HuH-7 (cell line): ENCODE data around the gene BICDL1.

Experiments used
- DNase-seq: peaks from one replicate; pipeline ENCODE4 v3.0.0; 2011; ENCODE audit warnings: low spot score

Gene BICDL1

DNA sequence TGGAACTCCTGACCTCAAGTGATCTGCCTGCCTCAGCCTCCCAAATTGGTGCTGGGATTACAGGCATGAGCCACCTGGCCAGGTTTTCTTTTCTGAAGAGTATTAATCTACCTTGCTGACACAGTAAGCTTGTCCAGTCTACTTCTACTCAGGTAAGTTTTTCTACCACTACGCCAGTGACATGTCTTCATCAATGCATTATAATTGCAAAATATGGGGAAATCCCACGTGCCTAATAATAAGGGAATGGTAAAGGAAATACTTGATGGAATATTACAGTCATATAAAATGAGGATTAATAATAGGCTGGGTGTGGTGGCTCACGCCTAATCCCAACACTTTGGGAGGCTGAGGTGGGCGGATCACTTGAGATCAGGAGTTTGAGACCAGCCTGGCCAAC, 65.3 kb downstream of the BICDL1 start:
- DNase-seq = no peak

DNA sequence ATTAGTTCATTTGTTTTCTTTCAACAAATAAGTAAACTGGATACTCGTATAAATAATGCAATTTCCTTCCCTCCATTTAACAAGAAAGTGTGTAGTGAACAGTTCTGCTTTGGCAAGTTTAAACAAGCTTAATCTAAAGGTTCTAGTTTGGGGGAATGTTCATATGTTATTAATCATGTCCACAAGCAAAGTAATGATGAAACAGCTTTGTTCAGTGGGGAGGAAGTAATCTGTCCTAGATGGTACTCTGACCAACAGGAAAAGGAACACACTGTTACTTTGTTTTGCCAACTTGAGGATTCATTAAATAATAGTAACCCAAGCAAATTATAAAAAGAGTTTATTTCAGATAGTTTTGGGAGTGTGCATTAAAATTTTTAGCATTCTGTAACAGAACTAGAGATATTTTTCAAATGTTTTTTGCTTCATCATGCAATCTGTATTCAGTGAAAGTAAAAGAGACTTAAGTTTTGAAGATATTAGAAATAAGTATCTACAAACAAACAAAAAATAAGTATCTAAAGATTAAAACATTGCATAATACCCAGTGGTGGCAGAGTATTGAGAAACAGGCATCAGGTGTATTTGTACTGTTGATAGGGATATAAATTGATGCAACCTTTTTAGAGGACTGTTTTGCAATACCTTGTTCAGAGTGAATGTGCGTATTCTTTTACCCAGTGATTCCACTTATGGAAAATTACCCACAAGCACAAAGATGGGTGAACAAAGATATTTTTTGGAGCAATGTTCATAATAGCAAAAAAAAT, 66.4 kb downstream of the BICDL1 start:
- DNase-seq = no peak

DNA sequence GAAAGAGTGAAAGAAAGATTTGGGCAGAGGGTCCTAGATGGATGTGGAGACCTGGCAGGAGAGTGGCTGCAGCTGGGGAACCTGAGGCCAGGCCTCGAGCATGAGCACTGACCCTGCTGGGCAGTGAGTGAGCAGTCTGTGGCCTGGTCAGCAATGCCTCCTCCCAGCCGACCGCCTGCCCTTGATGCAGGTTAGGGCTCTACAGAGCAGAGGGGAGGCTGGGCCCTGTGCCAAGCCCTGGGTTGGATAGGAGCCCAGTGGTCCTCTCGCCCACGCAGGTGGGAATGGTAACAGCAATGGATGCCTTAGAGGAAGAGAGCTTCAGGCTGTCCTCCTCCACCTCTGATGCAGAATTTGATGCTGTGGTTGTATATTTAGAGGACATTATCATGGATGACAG, 67.7 kb downstream of the BICDL1 start:
- no peak for DNase-seq

DNA sequence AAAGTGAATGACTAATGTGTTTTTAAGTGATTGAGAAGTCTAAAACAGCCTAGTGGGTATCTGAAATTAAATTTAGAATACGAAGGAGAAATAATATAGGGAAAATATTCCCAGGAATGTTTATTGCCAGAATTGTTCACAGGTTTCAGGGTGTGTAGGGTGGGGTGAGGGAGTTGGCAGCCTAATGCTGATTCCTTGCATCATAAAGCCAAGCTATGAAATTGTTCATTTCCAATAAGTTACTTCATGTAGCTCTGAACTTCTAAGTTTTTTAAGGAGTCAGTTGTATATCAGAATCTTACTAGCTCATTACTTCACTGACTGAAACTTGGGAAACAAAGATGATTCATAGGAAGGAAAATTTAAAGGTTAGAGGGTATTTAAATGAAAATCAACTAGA, 71.2 kb downstream of the BICDL1 start:
- no peak for DNase-seq

DNA sequence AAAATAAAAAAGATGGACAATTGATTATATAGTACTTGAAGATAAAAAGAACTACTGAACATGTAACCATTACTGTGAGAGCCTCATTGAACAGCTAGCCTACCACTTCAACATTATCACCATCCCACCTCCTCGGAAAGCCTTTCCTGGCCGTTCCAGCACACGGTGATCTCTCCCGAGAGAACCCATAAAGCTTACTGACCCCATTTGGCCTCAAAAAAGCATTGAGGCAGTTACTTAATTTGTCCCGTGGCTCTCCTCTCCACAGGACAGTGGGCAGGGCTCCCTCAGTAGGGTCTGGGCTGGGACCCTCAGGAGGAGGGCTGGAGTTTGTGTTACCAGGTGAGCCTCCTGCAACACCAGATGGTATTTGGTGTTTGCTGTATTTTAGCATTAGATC, 71.7 kb downstream of the BICDL1 start:
- DNase-seq = no peak

DNA sequence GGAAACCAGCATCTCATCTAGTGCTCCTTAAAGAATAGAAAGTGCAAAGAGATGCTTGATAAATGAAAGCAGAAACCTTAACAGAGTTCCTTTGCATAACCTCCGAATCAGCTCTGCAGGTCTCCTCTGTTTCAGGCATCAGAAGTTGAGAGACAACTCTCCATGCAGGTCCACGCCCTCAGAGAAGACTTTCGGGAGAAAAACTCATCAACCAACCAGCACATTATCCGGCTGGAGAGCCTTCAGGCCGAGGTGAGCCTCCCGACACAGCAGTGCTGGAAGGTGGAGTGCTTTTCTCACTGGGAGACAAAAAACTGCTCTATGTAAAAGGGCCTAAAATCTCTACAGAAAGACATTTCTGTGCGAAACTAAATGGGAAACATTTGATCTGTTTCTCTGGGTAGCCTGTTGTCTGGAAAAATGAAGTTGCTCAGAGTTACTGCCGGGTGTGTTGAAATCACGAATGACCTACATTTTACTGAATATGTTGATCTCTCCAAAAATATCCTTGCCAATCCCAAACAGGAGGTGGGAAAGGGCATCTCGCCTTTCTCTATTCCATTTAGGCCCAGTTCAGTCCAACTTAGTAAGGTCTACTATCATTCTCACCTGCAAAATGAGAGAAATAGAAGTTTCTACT, 72.7 kb downstream of the BICDL1 start:
- no peak for DNase-seq

DNA sequence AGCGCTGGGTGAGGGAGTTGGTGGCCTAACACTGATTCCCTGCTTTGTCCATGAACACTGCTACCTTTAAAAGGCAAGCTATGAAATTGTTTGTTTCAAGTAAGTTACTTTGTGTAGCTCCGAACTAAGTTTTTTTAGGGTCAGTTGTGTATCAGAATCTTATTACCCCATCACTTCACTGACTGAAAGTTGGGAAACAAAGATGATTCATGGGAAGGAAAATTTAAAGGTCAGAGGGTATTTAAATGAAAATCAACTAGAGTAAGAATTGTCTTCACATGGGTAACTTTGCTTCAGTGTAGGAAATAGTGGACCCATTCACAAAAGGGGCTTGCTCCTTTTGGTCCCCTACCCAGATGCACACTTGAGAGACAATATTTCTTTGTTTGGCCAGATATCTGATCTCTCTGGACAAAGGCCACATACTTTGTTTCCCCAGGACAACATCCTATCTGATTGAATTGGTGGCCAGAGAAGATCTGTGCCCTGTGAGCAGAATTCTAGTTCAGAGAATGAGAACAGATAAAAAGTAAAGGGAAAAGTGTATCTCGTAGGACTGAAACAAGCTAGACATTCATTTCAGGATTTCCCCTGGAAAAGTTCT, 74.0 kb downstream of the BICDL1 start:
- no peak for DNase-seq

DNA sequence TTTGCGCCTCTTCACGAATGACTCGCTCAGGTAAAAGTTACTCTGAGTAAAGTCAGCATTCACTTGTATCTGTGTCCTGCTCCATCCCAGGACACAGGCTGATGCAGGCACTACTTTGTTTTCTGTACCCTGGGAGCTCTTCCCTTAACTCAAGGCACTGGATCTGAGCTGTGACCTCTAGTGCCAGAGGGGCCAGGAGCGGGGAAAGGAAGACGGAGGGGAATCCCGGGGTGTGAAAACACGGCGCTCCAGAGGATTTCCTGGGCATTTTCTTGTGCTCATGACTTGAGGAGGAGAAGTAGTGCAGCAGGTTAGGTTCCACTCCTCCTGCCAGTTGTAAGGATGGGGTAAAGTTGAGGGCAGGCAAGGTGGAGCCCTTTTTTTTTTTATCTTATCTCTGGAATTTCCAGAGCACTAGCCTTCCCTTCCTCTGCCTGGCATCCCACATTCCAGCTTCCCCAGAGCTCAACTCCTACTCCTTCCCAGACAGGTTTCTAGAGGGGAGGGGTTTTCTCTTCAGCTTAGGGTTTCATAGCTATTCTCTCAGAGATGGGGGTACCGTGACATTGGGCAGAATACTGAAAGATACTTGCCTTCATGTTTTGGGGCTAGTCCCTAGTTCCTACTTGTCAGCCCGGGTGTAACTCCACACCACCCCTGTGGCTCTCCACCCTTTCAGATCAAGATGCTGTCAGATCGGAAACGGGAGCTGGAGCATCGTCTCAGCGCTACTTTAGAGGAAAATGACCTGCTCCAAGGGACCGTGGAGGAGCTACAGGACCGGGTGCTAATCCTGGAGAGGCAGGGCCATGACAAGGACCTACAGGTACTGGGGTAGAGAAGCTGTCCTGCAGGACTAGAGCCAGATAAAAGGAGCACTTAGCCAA, 75.3 kb downstream of the BICDL1 start:
- DNase-seq = no peak

DNA sequence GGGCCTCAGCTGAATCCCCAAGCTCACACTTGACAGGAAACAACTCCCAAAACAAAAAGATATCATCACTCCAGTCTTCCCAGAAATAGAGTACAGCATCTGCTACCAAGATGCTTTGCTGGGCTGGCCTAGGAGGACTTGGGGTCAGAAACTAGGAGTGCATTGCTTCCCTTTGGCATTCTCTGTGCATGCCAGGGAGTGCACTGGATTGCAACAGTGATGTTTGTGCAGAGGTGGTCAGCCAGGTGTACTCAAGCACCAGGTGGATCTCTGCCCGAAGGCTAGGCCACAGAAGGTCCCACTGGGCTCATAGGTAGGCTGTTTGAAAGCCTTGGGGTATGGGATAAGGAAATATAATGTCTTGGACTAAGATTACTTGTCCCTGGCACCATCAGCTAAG, 76.4 kb downstream of the BICDL1 start:
- no peak for DNase-seq

DNA sequence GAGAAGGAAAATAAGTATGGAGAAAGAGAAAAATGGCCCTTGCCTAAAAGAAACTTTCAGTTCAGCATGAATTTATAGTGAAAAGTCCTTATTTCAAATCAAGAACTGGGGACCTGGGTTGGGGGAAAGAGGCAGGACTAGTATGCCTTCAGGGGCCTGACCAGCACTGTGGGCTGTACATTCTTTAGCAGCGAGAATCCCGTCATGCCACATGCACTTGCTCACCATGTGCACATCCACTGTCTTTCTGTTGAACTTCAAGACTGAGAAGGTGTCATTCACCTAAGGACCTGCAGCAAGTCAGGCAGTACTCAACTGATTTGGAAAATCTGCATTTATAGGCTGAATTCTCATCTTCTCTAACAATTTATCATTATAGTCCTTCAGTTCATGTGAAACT, 77.3 kb downstream of the BICDL1 start:
- no peak for DNase-seq

DNA sequence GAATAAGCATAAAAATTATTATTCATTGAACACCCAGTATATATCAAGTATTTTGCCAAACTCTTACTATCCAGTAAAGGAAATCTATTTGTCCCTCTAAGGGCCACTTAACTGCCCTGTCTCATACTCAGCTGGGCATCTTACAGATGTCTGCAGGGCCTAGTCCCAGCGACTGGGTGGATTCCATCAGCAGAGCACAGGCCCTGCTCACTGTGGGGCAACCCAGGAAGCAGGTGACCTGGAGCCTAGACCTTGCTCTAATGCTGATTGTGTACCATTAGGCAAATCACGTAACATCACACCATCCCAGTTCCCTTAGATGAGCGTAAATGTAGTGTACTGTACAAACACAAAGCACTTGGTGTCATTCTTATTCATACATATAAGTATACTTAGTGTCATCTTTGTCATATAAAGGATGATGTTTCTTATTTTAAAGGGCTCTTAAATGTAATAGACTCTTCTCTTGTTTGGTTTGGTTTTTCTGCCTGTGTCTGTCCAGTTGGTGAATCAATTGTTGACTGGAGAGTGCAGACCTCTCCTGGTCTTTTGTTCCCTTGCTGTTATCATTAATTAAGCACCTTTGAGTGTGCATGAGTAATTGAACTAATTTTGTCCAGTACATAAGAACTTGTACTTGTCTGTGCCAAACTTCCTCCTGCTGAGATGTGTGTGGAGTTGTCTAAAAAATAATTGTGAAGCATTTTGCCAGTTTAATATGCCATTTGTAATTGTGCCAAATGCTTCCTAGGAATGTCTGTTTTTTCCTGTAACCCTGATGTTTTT, 78.2 kb downstream of the BICDL1 start:
- no peak for DNase-seq

DNA sequence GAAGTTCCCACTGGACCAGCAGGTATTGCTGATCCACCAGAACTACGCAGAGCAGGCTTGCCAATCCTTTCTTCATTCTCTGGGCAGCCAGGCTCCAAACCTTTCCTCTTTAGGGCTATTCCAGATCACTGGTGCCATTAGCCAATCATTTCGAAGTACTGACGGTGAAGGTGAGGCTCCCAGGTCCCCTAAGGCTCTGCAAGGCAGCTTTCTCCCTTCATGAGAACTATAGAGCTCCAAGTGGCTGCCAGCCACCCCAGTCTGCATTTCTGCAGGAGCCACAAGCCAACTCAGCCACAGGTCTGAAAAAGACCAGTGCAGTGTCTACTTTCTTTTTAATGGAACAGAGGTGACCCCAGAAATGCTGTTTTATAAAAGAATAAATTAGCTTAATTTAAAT, 78.9 kb downstream of the BICDL1 start:
- DNase-seq = no peak

DNA sequence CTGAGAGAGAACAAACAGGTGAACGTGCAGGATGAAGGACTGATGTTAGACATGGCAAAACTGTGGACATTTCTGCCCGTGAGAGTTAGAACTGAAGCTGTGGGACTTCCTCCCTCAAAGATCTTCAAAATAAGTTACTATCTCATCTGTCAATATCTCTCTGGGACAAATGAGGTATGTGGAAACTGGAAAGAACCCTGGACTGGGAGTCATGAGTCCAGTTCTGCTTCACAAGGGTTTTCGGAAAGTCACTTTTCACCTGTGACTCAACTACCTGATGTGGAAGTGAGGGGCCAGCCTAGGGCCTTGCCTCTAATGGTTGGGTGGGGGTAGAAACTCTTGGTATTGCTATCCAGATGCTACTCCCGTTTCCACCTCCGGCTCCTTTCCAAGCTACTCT, 80.2 kb downstream of the BICDL1 start:
- no peak for DNase-seq

DNA sequence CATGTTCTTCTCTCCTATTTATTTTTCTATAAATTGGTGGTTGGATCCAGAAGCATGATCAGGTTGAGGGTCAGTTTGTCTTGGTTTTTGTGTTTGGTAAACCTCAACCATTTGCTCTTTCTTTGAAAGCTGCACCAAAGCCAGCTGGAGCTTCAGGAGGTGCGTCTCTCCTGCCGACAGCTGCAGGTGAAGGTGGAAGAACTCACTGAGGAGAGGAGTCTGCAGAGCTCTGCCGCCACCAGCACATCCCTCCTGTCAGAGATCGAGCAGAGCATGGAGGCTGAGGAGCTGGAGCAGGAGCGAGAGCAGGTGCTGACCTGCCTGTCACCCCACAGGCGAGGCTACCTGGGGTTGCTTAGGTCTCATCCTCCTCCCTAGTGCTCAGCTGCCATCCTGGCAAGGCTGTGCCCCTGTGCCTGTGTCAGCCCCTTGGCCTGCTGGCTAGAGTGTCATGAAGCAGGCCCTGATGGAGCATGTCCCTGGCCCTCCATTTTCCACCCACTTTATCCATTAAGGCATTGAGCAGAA, 82.5 kb downstream of the BICDL1 start:
- no peak for DNase-seq

DNA sequence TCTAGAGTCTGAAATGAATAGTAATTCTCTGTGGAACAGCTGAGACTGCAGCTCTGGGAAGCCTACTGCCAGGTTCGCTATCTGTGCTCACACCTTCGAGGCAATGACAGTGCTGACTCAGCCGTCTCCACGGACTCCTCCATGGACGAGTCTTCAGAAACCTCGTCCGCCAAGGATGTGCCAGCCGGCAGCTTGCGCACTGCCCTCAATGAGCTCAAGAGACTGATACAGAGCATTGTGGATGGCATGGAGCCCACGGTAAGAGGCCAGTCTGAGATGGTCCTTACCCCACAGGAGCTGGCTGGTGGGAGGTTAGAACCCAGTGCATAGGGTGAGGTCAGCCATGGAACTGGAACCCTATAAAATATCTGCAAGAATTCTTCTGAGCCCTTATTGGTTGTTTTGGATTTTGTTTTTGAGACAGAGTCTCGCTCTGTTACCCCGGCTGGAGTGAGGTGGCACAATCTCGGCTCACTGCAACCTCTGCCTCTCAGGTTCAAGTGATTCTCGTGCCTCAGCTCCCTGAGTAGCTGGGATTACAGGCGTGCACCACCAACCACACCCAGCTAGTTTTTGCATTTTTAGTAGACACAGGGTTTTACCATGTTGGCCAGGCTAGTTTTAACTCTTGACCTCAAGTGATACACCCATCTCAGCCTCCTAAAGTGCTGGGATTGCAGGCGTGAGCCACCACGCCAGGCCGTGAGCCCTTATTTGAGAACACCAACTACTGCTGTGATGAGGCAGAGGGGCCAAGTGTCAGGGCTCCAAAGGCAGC, 83.6 kb downstream of the BICDL1 start:
- no peak for DNase-seq

DNA sequence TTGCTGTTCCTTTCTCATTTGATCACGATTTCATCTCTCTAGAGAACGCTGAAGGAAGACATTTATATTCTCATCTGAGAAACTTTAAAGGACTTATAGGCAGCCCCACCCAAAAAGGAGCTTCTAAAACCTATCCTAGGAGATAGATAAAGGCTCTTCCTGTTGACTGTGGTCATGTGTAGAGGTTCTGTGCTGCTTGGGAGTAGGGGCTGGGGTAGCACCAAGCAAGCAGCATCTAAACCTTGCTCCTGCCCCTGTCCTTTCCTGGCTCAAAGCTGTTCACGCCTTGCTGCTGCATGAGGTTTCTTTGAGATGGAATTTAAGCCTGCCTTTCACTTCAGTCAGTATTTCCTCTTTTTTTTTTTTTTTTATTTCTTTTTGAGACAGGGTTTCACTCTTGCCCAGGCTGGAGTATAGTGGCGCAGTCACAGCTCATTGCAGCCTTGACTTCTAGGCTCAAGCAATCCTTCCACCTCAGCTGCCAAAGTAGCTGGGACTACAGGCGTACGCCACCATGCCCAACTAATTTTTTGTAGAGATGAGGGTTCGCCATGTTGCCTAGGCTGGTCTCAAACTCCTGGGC, 86.1 kb downstream of the BICDL1 start:
- DNase-seq = no peak

DNA sequence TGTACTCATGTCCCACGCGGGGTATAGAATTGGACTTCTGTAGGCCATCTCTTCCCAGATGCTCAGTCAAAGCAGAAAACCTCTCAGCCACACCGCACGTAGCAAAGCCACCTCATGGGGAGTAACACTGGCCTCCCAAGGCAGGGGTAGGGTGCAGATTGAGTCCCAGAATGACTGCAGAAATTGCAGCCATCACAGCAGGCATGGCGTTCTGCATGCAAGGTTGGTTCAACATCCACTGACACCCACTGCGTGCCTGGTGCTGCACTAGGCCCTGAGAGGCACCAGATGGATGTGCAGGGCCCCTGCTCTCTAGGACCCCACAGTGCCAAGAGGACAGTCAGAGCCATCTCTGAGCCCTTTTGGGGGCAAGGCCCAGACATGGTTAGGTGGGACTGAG, 87.6 kb downstream of the BICDL1 start:
- DNase-seq = no peak

DNA sequence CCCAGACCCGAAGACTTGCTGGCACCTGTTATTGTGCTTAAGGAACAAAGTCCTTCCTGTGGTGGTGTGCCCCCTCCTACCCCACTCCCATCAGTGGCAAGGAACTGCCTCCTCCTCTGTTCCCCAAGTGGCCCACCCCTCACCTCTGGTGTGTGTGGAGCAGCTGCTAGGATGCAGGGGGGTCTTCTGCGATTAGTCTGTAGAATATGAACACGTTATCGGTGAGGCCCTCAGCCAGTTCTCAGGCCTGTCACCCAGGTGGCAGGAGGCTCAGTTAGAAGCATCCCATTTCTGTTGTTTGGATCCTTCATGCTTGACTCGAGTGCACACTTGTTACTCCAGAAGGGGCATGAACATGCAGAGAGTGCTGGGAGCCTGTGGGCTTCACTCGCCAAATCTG, 88.2 kb downstream of the BICDL1 start:
- DNase-seq = no peak

DNA sequence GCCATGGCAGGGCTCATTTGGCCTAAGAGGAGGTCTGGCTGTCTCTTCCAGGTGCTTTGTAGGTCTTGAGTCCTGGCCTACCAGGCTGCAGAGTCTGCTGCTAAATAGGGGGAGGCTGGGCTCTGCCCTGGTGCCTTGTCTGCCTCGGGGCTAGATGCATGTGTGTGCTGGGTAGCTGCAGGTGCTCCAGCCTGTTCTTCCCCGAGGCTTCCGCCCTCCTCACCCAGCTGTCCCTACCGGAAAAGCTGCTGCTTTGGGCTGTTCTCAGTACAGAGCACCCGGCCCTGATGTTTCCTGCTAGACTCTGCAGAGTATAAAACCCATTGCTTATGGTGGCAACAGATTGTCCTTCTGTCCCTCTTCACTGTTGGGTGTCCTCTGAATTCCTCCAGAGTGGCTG, 89.8 kb downstream of the BICDL1 start:
- no peak for DNase-seq
